Transverse colon (tissue), 4 donors: Measurements from ENCODE around the gene NAA38. TPM values are rescaled to one million over a fixed set of nuclear protein-coding genes. Genes with fewer than 3 reads are reported as not detected.

Source experiments
- DNase-seq: peaks from one replicate; pipeline ENCODE4 v3.0.0-alpha.2; 2019
- H3K27ac ChIP-seq, 4 donors: fragments of 200-600 bp; sonication (generic); 2 replicates each; pipeline ENCODE4 v1.5.1; 2016 to 2018; ENCODE audit warnings: inconsistent platforms in 4 of 4
- H3K27me3 ChIP-seq: fragments of 200-600 bp; sonication (generic); 2 replicates; pipeline ENCODE4 v1.5.1; 2017; ENCODE audit warnings: inconsistent platforms
- H3K36me3 ChIP-seq, 4 donors: fragments of 200-600 bp; sonication (generic); 2 replicates each; pipeline ENCODE4 v1.5.1; 2017 to 2019; ENCODE audit warnings: inconsistent platforms in 4 of 4
- H3K4me1 ChIP-seq, 4 donors: fragments of 200-600 bp; sonication (generic); 2 replicates each; pipeline ENCODE4 v1.5.1; 2017 to 2020; ENCODE audit warnings: inconsistent platforms in 4 of 4
- H3K4me3 ChIP-seq, 4 donors: fragments of 200-600 bp; sonication (generic); 1 replicate in 1 of 4; 2 replicates in 3 of 4; pipeline versions ENCODE4 v1.5.1 to v1.6.1; 2017 to 2019; ENCODE audit warnings: inconsistent platforms in 4 of 4
- H3K9me3 ChIP-seq, 2 donors: fragments of 200-600 bp; sonication (generic); 2 replicates each; pipeline ENCODE4 v1.5.1; 2017 to 2019; ENCODE audit warnings: inconsistent platforms in 2 of 2
- CTCF ChIP-seq, 5 experiments: fragments of 200-600 bp in 3 of 5; fragments of 450-650 bp in 2 of 5; sonication (generic) in 3 of 5; IDR thresholded peaks; 1 replicate in 2 of 5; 2 replicates in 3 of 5; pipeline ENCODE4 v1.5.1; 2016 to 2017; ENCODE audit warnings: antibody characterized with exemption in 5 of 5, inconsistent platforms in 3 of 5, mild to moderate bottlenecking in 2 of 5, moderate library complexity in 1 of 5
- EP300 ChIP-seq: sonication (generic); formaldehyde crosslinking; IDR thresholded peaks from one replicate; pipeline ENCODE4 v1.6.1; 2017; ENCODE audit warnings: antibody characterized with exemption, low read depth
- POLR2A ChIP-seq: fragments of 450-650 bp; IDR thresholded peaks from one replicate; pipeline ENCODE4 v1.6.1; 2016; ENCODE audit warnings: antibody characterized with exemption, mild to moderate bottlenecking, moderate library complexity
- POLR2AphosphoS5 ChIP-seq, 3 donors: sonication (generic); formaldehyde crosslinking; IDR thresholded peaks; one replicate each; pipeline ENCODE4 v1.6.1; 2016; ENCODE audit warnings: antibody characterized with exemption in 3 of 3
- WGBS, 2 donors: methylation state at CpG; one replicate each; pipeline ENCODE4 v1.1.5; 2018; ENCODE audit warnings: low coverage in 1 of 2; 5-methylcytosine and 5-hydroxymethylcytosine counted together
- in situ Hi-C, 4 donors: fragments of 200-750 bp; cut with MboI; loops; one replicate each; pipeline versions ENCODE4 v1.15.0 to v1.15.1; 2017; ENCODE audit warnings: low sequenced_read_pairs in 3 of 4, low pct_ligation_motif_present in 1 of 4, low pct_unique_long_range_greater_than_20kb in 1 of 4
- intact Hi-C: fragments of 100-400 bp; cut with DNase I; formaldehyde crosslinking; loops from one replicate; pipeline ENCODE4 v1.15.1; 2023; ENCODE audit warnings: low total_unique reads
- total RNA-seq, 4 donors: library from RNA; depleted of rRNA; stranded (reverse); fragments of >200 nt; gene quantifications; one replicate each; pipeline ENCODE4 v1.1.0, GENCODE V29; 2016

The NAA38 gene
- total RNA-seq, 4 donors from 2014 or later: 59.8 to 95.3 (median 86.5) TPM

DNA sequence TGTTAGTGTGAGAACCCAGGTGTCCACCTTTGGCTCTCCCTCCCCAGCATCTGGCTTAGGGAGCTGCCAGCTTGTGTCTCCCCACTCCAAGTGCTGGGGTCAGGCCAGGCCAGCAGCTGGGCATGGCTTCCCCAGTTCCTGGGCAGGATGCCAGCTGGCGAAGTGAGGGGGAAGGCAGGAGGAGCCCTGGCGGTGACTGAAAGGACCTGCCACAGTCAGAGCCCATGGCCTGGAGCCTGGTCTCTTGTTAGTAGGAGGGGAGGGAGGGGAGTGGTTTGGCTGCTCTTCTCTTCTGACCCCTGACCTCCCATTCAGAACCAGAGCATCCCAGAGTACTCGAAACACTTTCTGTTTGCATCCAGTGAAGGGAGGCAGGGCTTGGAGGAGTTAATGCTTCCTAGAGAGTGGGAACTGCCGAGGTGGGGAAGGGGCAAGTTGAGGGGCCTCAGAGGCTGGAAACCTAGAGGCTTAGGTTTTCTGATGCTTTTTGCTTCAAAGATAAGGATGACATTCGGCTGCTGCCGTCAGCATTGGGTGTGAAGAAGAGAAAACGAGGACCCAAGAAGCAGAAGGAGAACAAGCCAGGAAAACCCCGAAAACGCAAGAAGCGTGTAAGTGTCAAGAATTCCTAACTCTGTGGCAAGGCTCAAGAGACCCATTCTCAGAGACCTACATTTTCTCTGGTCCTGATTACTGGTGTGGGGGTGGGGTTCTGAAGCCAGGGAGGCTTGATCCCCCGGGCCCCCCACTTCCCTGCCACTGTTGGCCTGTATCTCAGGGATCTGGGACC is 32.0 kb upstream of the NAA38 start:
- in situ Hi-C loops: no loop called here

GRCh38 chr17:7888184-7888920 is 31.0 kb upstream of the NAA38 start, which contains the start of gene CHD3:
TSS of gene CHD3 (plus strand) at chr17:7888789. CDS start at chr17:7889001, 212 bp downstream.
- peak; percentile 45 for DNase-seq
- Histone ChIP-seq H3K4me1 (peaks cover 35 to 54% (median 50%) of the 10 kb centered on the region in 4 donors), H3K27ac (peak within 1 kb of the TSS; percentile 93 to 99 (median 96)), H3K4me3 (peak within 1 kb of the TSS; percentile 9 to 85 (median 80)), H3K9me3 (no peaks in the 10 kb centered on the region), H3K36me3 (peaks cover 0 to 5% (median 0%) of the 10 kb centered on the region in 4 donors), H3K27me3 (no peaks in the 10 kb centered on the region)
- intact Hi-C loops: no loop called here
- in situ Hi-C loops: no loop called here
- TF ChIP-seq POLR2AphosphoS5 (IDR thresholded peaks at IDR 0.05): no peak
- no peak for TF ChIP-seq CTCF (IDR thresholded peaks at IDR 0.05)
- TF ChIP-seq POLR2A: no peak
- TF ChIP-seq EP300: no peak
- WGBS, 2 donors: 14 to 29% methylated on average over 2 to 18 of the region's 18 CpGs

More for the DNA sequence above, 32.0 kb upstream of the NAA38 start:
- DNase-seq: peak; percentile 96
- peaks cover 31 to 45% (median 41%) of the 10 kb centered on the region in 4 donors for H3K4me1 ChIP-seq
- H3K36me3 ChIP-seq: peaks cover 0 to 14% (median 4%) of the 10 kb centered on the region in 4 donors
- TF ChIP-seq EP300 (no peak), CTCF (IDR thresholded peaks at IDR 0.05) (peak; percentile 46 to 83 (median 50)), POLR2AphosphoS5 (IDR thresholded peaks at IDR 0.05) (peak; percentile 87 to 90 (median 88))
- intact Hi-C loops: no loop called here
- H3K27ac ChIP-seq: peak overlapping the region; percentile 93 to 99 (median 96)
- 32 to 38% methylated on average over 6 to 10 of the region's 11 CpGs for WGBS, 2 donors
- H3K27me3 ChIP-seq: no peaks in the 10 kb centered on the region
- no peak overlapping the region for H3K4me3 ChIP-seq
- H3K9me3 ChIP-seq: no peaks in the 10 kb centered on the region

GRCh38 chr17:7887482-7888183 is 30.3 kb upstream of the NAA38 start:
- intact Hi-C loops (no loop called here), in situ Hi-C loops (no loop called here)
- TF ChIP-seq EP300: no peak
- peak; percentile 70 to 76 (median 73) for TF ChIP-seq POLR2AphosphoS5 (IDR thresholded peaks at IDR 0.05)
- TF ChIP-seq CTCF (IDR thresholded peaks at IDR 0.05): no peak
- peak; percentile 55 for TF ChIP-seq POLR2A
- no peaks in the 10 kb centered on the region for H3K27me3 ChIP-seq
- no peaks in the 10 kb centered on the region for H3K9me3 ChIP-seq
- DNase-seq: peak; percentile 94
- peaks cover 39 to 61% (median 54%) of the 10 kb centered on the region in 4 donors for H3K4me1 ChIP-seq
- 0 to 1% methylated on average over 2 to 33 of the region's 35 CpGs for WGBS, 2 donors
- H3K4me3 ChIP-seq: peak overlapping the region; percentile 9 to 85 (median 80)
- H3K36me3 ChIP-seq: peaks cover 0 to 5% (median 0%) of the 10 kb centered on the region in 4 donors
- H3K27ac ChIP-seq: peak overlapping the region; percentile 93 to 99 (median 96)
